HepG2 (cell line): ENCODE results near the gene HSD3B7. TPM values are rescaled to one million over a fixed set of nuclear protein-coding genes. Genes with fewer than 3 reads are reported as not detected.

Experiments
- ATRX ChIP-seq: sonication (generic); formaldehyde crosslinking; IDR thresholded peaks from 2 replicates; pipeline ENCODE4 v1.4.0; 2020; ENCODE audit warnings: missing genetic modification reagents, borderline replicate concordance
- HES4 ChIP-seq: sonication (generic); formaldehyde crosslinking; IDR thresholded peaks from 2 replicates; pipeline ENCODE4 v1.9.0; 2021; ENCODE audit warnings: mild to moderate bottlenecking, missing genetic modification reagents, borderline replicate concordance
- HNRNPL ChIP-seq: fragments of 200-400 bp; formaldehyde crosslinking; IDR thresholded peaks from 2 replicates; pipeline ENCODE4 v1.6.1; 2017; ENCODE audit warnings: mild to moderate bottlenecking, low read depth, low read length
- JUND ChIP-seq: sonication (generic); formaldehyde crosslinking; IDR thresholded peaks from 2 replicates; pipeline ENCODE4 v1.8.0; 2022; ENCODE audit warnings: mild to moderate bottlenecking, missing genetic modification reagents
- MTA1 ChIP-seq: sonication (generic); formaldehyde crosslinking; IDR thresholded peaks from 2 replicates; pipeline ENCODE4 v1.4.0; 2020; ENCODE audit warnings: missing genetic modification reagents, mild to moderate bottlenecking, borderline replicate concordance
- NR3C1 ChIP-seq: sonication (generic); formaldehyde crosslinking; IDR thresholded peaks from 2 replicates; pipeline ENCODE4 v1.4.0; 2020; ENCODE audit warnings: missing genetic modification reagents
- ZNF101 ChIP-seq: sonication (generic); formaldehyde crosslinking; IDR thresholded peaks from 2 replicates; pipeline ENCODE4 v1.4.0; 2020; ENCODE audit warnings: mild to moderate bottlenecking, low read depth, missing genetic modification reagents, borderline replicate concordance
- ZNF557 ChIP-seq: sonication (generic); formaldehyde crosslinking; IDR thresholded peaks from 2 replicates; pipeline ENCODE4 v1.4.0; 2020; ENCODE audit warnings: missing genetic modification reagents
- ZNF761 ChIP-seq: sonication (generic); formaldehyde crosslinking; conservative IDR thresholded peaks from 2 replicates; pipeline ENCODE4 v1.4.0; 2020; ENCODE audit warnings: mild to moderate bottlenecking, missing genetic modification reagents
- ZNF850 ChIP-seq: sonication (generic); formaldehyde crosslinking; conservative IDR thresholded peaks from 2 replicates; pipeline ENCODE4 v1.9.0; 2021; ENCODE audit warnings: mild to moderate bottlenecking, missing genetic modification reagents
- polyA plus RNA-seq, 8 experiments: library from polyadenylated mRNA; depleted of rRNA in 3 of 8; stranded (reverse) in 7 of 8; unstranded in 1 of 8; fragments of >200 nt; fragmentation: Illumina TruSeq in 4 of 8; extraction: Trizol in 4 of 8; gene quantifications; 2 replicates each; pipeline versions ENCODE4 v1.2.1 to v1.2.3, GENCODE V29; 2011 to 2016; ENCODE audit warnings: low read depth in 4 of 8, missing spikeins in 1 of 8, mixed read lengths in 1 of 8; ENCODE audit not compliant: insufficient read depth in 1 of 8
- total RNA-seq, 5 experiments: library from RNA; depleted of rRNA; stranded (reverse); fragments of >200 nt; fragmentation: Illumina TruSeq; extraction: Trizol; gene quantifications; 2 replicates each; pipeline ENCODE4 v1.2.3, GENCODE V29; 2016; ENCODE audit warnings: low read depth in 1 of 5
- TF ChIP-seq, protein P1 (sequence below): sonication (generic); formaldehyde crosslinking; IDR thresholded peaks from 2 replicates; pipeline ENCODE4 v1.5.1; 2020; ENCODE audit warnings: missing genetic modification reagents, mild to moderate bottlenecking, borderline replicate concordance
- TF ChIP-seq, protein P2 (sequence below): sonication (generic); formaldehyde crosslinking; IDR thresholded peaks from 2 replicates; pipeline ENCODE4 v1.4.0; 2020; ENCODE audit warnings: missing genetic modification reagents
- TF ChIP-seq, protein P3 (sequence below): sonication (generic); formaldehyde crosslinking; IDR thresholded peaks from 2 replicates; pipeline ENCODE4 v1.4.0; 2020; ENCODE audit warnings: missing genetic modification reagents
- TF ChIP-seq, protein P4 (sequence below): IDR thresholded peaks from 2 replicates; pipeline ENCODE4 v1.6.1; 2016; ENCODE audit warnings: low read depth, missing genetic modification reagents, missing compliant biosample characterization

Gene HSD3B7
- total and polyA plus RNA-seq, 2 of the 13 experiments (the other 11 are each of a cell fraction or from before 2014, with no cell fraction given) = 32.9 to 69.7 TPM

DNA sequence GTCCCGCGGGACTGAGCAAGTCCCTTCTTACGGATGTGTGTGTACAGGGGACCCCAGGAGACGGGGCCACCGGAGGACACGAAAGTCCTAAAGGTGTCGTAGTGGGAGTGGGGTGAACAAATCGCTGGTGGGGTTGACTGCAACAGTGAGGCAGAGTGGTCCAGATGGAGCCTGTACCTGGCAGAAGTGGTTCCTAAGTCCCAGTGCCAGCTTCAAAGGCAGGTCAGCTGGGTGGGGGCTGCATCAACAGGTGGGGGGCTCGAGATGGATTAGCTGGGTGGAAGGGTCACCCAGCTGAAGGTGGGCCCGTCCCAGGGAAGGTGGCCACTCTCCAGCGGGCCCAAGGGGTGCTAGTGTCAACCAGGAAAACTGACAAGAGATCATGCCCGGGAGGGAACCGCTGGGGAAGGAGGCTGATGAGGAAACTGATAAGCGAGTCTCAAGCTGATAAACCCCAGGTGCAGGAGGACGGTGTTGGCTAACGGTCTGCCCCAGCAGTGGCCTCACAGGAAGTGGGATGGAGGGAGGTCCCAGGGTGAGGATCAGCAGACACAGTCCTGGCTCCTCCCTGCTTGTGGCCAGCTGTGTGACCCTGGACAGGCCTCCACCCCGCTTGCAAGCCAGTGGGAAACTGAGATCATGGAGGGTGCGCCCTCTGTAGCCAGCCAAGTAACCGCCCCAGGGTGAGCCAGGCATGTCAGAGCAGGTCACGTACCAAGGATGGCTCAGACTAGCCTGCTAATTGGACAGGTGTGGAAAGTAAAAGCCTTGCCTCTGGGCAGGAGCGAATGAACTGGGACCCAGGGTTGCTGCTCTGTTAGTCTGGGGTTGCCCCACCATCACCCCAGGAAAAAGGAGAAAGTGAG is 35.1 kb upstream of the HSD3B7 start (continued):
- TF ChIP-seq HES4 (no peak; the same call in 1 of the 2 replicates), ATRX (no peak), ZNF761 (CRISPR knock-in tag) (peak; percentile 90), HNRNPL (0 out of 2 replicates have a peak, but pooled peaks have one; percentile 52), NR3C1 (no peak), ZNF101 (CRISPR knock-in tag) (no peak), ZNF557 (CRISPR knock-in tag) (no peak), ZNF850 (CRISPR knock-in tag) (no peak), MTA1 (CRISPR knock-in tag) (peak; percentile 90), JUND (CRISPR knock-in tag) (peak; percentile 64; the same call in 1 of the 2 replicates)
- TF ChIP-seq, protein P1, sequence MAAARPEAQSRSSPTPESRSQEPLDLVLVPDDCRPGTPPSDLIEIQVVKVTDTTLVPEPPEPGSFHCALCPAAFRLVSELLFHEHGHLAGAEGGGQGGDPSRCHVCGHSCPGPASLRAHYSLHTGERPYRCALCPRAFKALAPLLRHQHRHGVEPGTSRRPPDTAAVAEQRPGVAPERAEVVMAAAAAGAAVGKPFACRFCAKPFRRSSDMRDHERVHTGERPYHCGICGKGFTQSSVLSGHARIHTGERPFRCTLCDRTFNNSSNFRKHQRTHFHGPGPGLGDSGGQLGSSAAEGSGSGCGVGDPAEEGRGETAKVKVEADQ = no peak
- TF ChIP-seq, protein P2, sequence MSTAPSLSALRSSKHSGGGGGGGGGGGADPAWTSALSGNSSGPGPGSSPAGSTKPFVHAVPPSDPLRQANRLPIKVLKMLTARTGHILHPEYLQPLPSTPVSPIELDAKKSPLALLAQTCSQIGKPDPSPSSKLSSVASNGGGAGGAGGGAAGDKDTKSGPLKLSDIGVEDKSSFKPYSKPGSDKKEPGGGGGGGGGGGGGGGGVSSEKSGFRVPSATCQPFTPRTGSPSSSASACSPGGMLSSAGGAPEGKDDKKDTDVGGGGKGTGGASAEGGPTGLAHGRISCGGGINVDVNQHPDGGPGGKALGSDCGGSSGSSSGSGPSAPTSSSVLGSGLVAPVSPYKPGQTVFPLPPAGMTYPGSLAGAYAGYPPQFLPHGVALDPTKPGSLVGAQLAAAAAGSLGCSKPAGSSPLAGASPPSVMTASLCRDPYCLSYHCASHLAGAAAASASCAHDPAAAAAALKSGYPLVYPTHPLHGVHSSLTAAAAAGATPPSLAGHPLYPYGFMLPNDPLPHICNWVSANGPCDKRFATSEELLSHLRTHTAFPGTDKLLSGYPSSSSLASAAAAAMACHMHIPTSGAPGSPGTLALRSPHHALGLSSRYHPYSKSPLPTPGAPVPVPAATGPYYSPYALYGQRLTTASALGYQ = peak; percentile 35; the same call in 1 of the 2 replicates
- TF ChIP-seq, protein P3, sequence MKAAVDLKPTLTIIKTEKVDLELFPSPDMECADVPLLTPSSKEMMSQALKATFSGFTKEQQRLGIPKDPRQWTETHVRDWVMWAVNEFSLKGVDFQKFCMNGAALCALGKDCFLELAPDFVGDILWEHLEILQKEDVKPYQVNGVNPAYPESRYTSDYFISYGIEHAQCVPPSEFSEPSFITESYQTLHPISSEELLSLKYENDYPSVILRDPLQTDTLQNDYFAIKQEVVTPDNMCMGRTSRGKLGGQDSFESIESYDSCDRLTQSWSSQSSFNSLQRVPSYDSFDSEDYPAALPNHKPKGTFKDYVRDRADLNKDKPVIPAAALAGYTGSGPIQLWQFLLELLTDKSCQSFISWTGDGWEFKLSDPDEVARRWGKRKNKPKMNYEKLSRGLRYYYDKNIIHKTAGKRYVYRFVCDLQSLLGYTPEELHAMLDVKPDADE (CRISPR knock-in tag) = no peak; the same call in 1 of the 2 replicates
- TF ChIP-seq, protein P4, sequence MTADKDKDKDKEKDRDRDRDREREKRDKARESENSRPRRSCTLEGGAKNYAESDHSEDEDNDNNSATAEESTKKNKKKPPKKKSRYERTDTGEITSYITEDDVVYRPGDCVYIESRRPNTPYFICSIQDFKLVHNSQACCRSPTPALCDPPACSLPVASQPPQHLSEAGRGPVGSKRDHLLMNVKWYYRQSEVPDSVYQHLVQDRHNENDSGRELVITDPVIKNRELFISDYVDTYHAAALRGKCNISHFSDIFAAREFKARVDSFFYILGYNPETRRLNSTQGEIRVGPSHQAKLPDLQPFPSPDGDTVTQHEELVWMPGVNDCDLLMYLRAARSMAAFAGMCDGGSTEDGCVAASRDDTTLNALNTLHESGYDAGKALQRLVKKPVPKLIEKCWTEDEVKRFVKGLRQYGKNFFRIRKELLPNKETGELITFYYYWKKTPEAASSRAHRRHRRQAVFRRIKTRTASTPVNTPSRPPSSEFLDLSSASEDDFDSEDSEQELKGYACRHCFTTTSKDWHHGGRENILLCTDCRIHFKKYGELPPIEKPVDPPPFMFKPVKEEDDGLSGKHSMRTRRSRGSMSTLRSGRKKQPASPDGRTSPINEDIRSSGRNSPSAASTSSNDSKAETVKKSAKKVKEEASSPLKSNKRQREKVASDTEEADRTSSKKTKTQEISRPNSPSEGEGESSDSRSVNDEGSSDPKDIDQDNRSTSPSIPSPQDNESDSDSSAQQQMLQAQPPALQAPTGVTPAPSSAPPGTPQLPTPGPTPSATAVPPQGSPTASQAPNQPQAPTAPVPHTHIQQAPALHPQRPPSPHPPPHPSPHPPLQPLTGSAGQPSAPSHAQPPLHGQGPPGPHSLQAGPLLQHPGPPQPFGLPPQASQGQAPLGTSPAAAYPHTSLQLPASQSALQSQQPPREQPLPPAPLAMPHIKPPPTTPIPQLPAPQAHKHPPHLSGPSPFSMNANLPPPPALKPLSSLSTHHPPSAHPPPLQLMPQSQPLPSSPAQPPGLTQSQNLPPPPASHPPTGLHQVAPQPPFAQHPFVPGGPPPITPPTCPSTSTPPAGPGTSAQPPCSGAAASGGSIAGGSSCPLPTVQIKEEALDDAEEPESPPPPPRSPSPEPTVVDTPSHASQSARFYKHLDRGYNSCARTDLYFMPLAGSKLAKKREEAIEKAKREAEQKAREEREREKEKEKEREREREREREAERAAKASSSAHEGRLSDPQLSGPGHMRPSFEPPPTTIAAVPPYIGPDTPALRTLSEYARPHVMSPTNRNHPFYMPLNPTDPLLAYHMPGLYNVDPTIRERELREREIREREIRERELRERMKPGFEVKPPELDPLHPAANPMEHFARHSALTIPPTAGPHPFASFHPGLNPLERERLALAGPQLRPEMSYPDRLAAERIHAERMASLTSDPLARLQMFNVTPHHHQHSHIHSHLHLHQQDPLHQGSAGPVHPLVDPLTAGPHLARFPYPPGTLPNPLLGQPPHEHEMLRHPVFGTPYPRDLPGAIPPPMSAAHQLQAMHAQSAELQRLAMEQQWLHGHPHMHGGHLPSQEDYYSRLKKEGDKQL (CRISPR knock-in tag) = peak; percentile 40; the same call in 1 of the 2 replicates
